Gastrocnemius medialis (tissue), 4 donors: ENCODE measurements around the gene TRIOBP. TPM values are rescaled to one million over a fixed set of nuclear protein-coding genes. Genes with fewer than 3 reads are reported as not detected.
A peak's percentile ranks its signal among the peaks of the same experiment; 100 is the strongest.

Experiments used
- ATAC-seq, 2 donors: fragments of 150-250 bp; one replicate each; pipeline ENCODE4 v1.9.1; 2016
- DNase-seq, 2 donors: peaks; one replicate each; pipeline ENCODE4 v3.0.0-alpha.2; 2019
- H3K27ac ChIP-seq, 4 donors: fragments of 200-600 bp; sonication (generic); 1 replicate in 1 of 4; 2 replicates in 3 of 4; pipeline ENCODE4 v1.5.1; 2016 to 2018; ENCODE audit warnings: mild to moderate bottlenecking in 2 of 4, moderate library complexity in 1 of 4
- H3K27me3 ChIP-seq, 3 donors: fragments of 200-600 bp; sonication (generic) in 2 of 3; 1 replicate in 1 of 3; 2 replicates in 2 of 3; pipeline versions ENCODE4 v1.5.1 to v1.6.0; 2016 to 2019; ENCODE audit warnings: mild to moderate bottlenecking in 1 of 3, moderate library complexity in 1 of 3
- H3K36me3 ChIP-seq, 2 donors: fragments of 200-600 bp; sonication (generic) in 1 of 2; one replicate each; pipeline ENCODE4 v1.5.1; 2017 to 2018
- H3K4me1 ChIP-seq, 2 donors: fragments of 200-600 bp; sonication (generic) in 1 of 2; one replicate each; pipeline ENCODE4 v1.5.1; 2016 to 2017; ENCODE audit warnings: mild to moderate bottlenecking in 2 of 2
- H3K4me3 ChIP-seq, 4 donors: fragments of 200-600 bp; sonication (generic) in 3 of 4; 1 replicate in 1 of 4; 2 replicates in 3 of 4; pipeline ENCODE4 v1.5.1; 2016 to 2019; ENCODE audit warnings: mild to moderate bottlenecking in 2 of 4
- H3K9me3 ChIP-seq, 3 donors: fragments of 200-600 bp; sonication (generic) in 2 of 3; 1 replicate in 1 of 3; 2 replicates in 2 of 3; pipeline ENCODE4 v1.5.1; 2016 to 2019
- CTCF ChIP-seq, 5 experiments: fragments of 450-650 bp in 3 of 5; fragments of 200-600 bp in 2 of 5; sonication (generic) in 2 of 5; IDR thresholded peaks in 4 of 5; conservative IDR thresholded peaks in 1 of 5; 1 replicate in 4 of 5; 2 replicates in 1 of 5; pipeline ENCODE4 v1.5.1; 2016 to 2019; ENCODE audit warnings: antibody characterized with exemption in 5 of 5, mild to moderate bottlenecking in 3 of 5, moderate library complexity in 3 of 5
- POLR2A ChIP-seq, 2 donors: fragments of 450-650 bp; IDR thresholded peaks; one replicate each; pipeline ENCODE4 v1.6.1; 2017; ENCODE audit warnings: antibody characterized with exemption in 2 of 2, mild to moderate bottlenecking in 2 of 2, moderate library complexity in 2 of 2
- in situ Hi-C, 4 donors: fragments of 200-750 bp; cut with MboI; loops; one replicate each; pipeline versions ENCODE4 v1.15.0 to v1.8.0; 2017; ENCODE audit warnings: low sequenced_read_pairs in 4 of 4
- intact Hi-C: fragments of 100-400 bp; cut with DNase I; formaldehyde crosslinking; loops from one replicate; pipeline ENCODE4 v1.15.1; 2023; ENCODE audit warnings: low total_unique reads
- total RNA-seq, 4 donors: library from RNA; depleted of rRNA; stranded (reverse); fragments of >200 nt; gene quantifications; one replicate each; pipeline versions ENCODE4 v1.1.0 to v1.2.3, GENCODE V29; 2016

The TRIOBP gene
- total RNA-seq, 4 donors from 2014 or later: 21.7 to 38.2 (median 30.3) TPM

GRCh38 chr22:37732699-37733607, 36.1 kb downstream of the TRIOBP start:
- TF ChIP-seq CTCF (IDR thresholded peaks at IDR 0.05 in 4 of 5, conservative IDR thresholded peaks at IDR 0.05 in 1 of 5) (no peak), POLR2A (IDR thresholded peaks at IDR 0.05) (no peak)
- no peaks in the 10 kb centered on the region for H3K9me3 ChIP-seq
- intact Hi-C loops (no loop called here), in situ Hi-C loops (no loop called here)
- H3K27ac ChIP-seq: no peak overlapping the region
- peaks cover 6 to 8% of the 10 kb centered on the region in 2 donors for H3K4me1 ChIP-seq
- no peak for DNase-seq
- no peaks in the 10 kb centered on the region for H3K36me3 ChIP-seq
- no peak overlapping the region for H3K4me3 ChIP-seq
- no peak for ATAC-seq
- no peaks in the 10 kb centered on the region for H3K27me3 ChIP-seq

- no peak for ATAC-seq
- intact Hi-C loops: no loop called here
- in situ Hi-C loops: no loop called here
- no peaks in the 10 kb centered on the region for H3K9me3 ChIP-seq
- H3K36me3 ChIP-seq: no peaks in the 10 kb centered on the region
- H3K4me1 ChIP-seq: no peaks in the 10 kb centered on the region
- no peak overlapping the region for H3K27ac ChIP-seq
- no peak for DNase-seq
- no peak for TF ChIP-seq CTCF (IDR thresholded peaks at IDR 0.05 in 4 of 5, conservative IDR thresholded peaks at IDR 0.05 in 1 of 5)
- TF ChIP-seq POLR2A (IDR thresholded peaks at IDR 0.05): no peak
- H3K27me3 ChIP-seq: no peaks in the 10 kb centered on the region
- no peak overlapping the region for H3K4me3 ChIP-seq
These were observed 37.0 kb downstream of the TRIOBP start for GRCh38 chr22:37733625-37734401.

GRCh38 chr22:37734402-37734700, 37.5 kb downstream of the TRIOBP start:
- Histone ChIP-seq H3K4me1 (no peaks in the 10 kb centered on the region), H3K4me3 (no peak overlapping the region), H3K27ac (no peak overlapping the region), H3K9me3 (no peaks in the 10 kb centered on the region), H3K27me3 (no peaks in the 10 kb centered on the region), H3K36me3 (no peaks in the 10 kb centered on the region)
- ATAC-seq: no peak
- TF ChIP-seq CTCF (IDR thresholded peaks at IDR 0.05 in 4 of 5, conservative IDR thresholded peaks at IDR 0.05 in 1 of 5) (no peak), POLR2A (IDR thresholded peaks at IDR 0.05) (no peak)
- in situ Hi-C loops (no loop called here), intact Hi-C loops (no loop called here)
- DNase-seq: no peak

- ATAC-seq: no peak
- intact Hi-C loops (no loop called here), in situ Hi-C loops (no loop called here)
- Histone ChIP-seq H3K27ac (no peak overlapping the region), H3K4me3 (no peak overlapping the region), H3K4me1 (no peaks in the 10 kb centered on the region), H3K36me3 (no peaks in the 10 kb centered on the region), H3K27me3 (no peaks in the 10 kb centered on the region), H3K9me3 (no peaks in the 10 kb centered on the region)
- DNase-seq: peak in 1 of 2 donors; percentile 48
- peak in 3 of 5 experiments; percentile 41 to 56 (median 50) for TF ChIP-seq CTCF (IDR thresholded peaks at IDR 0.05 in 4 of 5, conservative IDR thresholded peaks at IDR 0.05 in 1 of 5)
- no peak for TF ChIP-seq POLR2A (IDR thresholded peaks at IDR 0.05)
These were observed 38.2 kb downstream of the TRIOBP start for GRCh38 chr22:37734964-37735451.
